ENCODE measurements around the gene SLC35E1. TPM values are rescaled to one million over a fixed set of nuclear protein-coding genes. Genes with fewer than 3 reads are reported as not detected.

SLC35E1 gene
- total RNA-seq, 2 experiments from 2014 or later = 72.3 to 76.3 TPM

DNA sequence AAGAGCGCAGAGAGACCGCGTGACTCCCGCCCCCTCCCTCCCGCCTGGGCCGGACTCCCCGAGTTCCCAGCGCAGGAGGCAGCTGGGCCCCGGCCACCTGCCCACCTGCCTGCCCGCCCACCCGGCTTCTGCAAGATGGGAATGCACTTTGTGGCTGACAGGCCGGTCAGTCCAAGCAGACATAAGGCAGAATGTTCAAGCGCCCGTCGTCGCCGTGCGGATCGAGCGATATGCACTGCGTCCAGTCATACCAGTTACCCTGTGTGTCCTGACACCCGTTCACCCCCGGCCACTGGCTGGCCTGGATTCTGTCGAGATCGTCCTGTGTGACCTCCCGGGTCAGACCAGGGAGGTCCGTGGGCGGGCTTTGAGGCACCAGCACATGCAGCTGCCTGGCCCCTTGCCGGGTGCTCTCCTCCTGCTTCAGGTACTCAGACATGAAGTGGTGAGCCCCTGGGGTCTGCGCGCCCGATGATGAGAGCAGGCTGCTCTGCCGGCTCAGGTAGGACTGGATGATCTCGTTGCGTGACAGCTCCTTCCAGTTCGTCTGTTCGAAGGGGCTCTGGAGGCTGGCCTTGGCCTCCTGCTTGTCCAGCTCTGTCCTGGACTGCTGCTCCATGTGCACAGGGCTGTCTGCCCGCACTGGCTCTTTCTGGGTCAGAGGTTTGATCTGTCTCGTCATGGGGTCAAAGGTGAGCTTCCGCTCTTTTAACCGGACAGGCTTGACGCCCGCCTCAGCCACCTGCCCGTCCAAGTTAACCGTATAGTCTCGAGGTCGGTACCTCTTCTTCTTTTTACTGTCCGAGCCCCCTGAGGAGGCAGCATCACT, 3.9 kb upstream of the SLC35E1 start:
- H3K27me3 Mint-ChIP-seq = no peaks in the 10 kb centered on the region
- Histone ChIP-seq H3K4me3 (ENCODE audit: low read length) (no peak overlapping the region), H3K36me3 (ENCODE audit: insufficient read depth, low read length) (peaks cover 58% of the 10 kb centered on the region), H3K27me3 (ENCODE audit: control insufficient read depth in 1 of 2, insufficient read depth in 2 of 2, low read length in 2 of 2) (no peaks in the 10 kb centered on the region), H3K9me3 (ENCODE audit: control insufficient read depth in 1 of 2, insufficient read depth in 1 of 2, low read length in 2 of 2) (no peaks in the 10 kb centered on the region), H3K27ac (ENCODE audit: low read depth in 1 of 2, low read length in 2 of 2) (no peak overlapping the region), H3K4me1 (ENCODE audit: insufficient read depth, low read length) (peaks cover 47% of the 10 kb centered on the region)
- H3K4me1 Mint-ChIP-seq (ENCODE audit: low read depth) = peaks cover 54% of the 10 kb centered on the region
- H3K27ac Mint-ChIP-seq = peak overlapping the region; percentile 3
- no peak overlapping the region for H3K4me3 Mint-ChIP-seq
- POLR2A ChIA-PET = no interaction called here
- intact Hi-C loops (cut with DNase I, micrococcal nuclease) = no loop called here
- no peaks in the 10 kb centered on the region for H3K9me3 Mint-ChIP-seq
- DNase-seq (no peak), ATAC-seq (ENCODE audit: poor library complexity) (no peak)
- TF ChIP-seq, protein P1, sequence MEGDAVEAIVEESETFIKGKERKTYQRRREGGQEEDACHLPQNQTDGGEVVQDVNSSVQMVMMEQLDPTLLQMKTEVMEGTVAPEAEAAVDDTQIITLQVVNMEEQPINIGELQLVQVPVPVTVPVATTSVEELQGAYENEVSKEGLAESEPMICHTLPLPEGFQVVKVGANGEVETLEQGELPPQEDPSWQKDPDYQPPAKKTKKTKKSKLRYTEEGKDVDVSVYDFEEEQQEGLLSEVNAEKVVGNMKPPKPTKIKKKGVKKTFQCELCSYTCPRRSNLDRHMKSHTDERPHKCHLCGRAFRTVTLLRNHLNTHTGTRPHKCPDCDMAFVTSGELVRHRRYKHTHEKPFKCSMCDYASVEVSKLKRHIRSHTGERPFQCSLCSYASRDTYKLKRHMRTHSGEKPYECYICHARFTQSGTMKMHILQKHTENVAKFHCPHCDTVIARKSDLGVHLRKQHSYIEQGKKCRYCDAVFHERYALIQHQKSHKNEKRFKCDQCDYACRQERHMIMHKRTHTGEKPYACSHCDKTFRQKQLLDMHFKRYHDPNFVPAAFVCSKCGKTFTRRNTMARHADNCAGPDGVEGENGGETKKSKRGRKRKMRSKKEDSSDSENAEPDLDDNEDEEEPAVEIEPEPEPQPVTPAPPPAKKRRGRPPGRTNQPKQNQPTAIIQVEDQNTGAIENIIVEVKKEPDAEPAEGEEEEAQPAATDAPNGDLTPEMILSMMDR (IDR thresholded peaks at IDR 0.05) = no peak
- CTCF ChIA-PET = no interaction called here
- H3K36me3 Mint-ChIP-seq (ENCODE audit: low read depth) = peaks cover 65% of the 10 kb centered on the region

DNA sequence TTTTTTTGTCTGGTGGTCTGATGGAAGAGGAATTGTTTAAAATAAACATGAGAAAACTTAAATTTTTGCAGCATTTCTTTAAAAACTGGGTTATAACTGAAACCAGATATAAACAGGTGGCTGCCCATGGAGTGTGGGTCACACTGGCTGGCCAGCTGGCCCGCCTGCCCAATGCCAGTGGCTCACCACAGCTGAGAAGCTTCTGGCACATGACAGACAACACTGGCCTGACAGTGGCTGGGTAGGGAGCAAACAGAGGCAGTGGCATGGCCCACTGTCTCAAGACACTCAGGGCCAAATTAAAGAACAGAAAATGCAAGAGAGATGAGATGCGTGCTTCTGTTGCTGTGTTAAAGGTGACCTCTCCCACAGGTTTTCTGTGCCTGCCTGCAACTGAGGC, 3.1 kb upstream of the SLC35E1 start:
- H3K27ac Mint-ChIP-seq = peak overlapping the region; percentile 3
- DNase-seq = no peak
- Histone ChIP-seq H3K27ac (ENCODE audit: low read depth in 1 of 2, low read length in 2 of 2) (no peak overlapping the region), H3K4me1 (ENCODE audit: insufficient read depth, low read length) (peaks cover 49% of the 10 kb centered on the region), H3K36me3 (ENCODE audit: insufficient read depth, low read length) (peaks cover 55% of the 10 kb centered on the region), H3K4me3 (ENCODE audit: low read length) (no peak overlapping the region), H3K27me3 (ENCODE audit: control insufficient read depth in 1 of 2, insufficient read depth in 2 of 2, low read length in 2 of 2) (no peaks in the 10 kb centered on the region), H3K9me3 (ENCODE audit: control insufficient read depth in 1 of 2, insufficient read depth in 1 of 2, low read length in 2 of 2) (no peaks in the 10 kb centered on the region)
- no peak for ATAC-seq (ENCODE audit: poor library complexity)
- peak overlapping the region; percentile 57 for H3K4me3 Mint-ChIP-seq
- POLR2A ChIA-PET = no interaction called here
- TF ChIP-seq, protein P1 (IDR thresholded peaks at IDR 0.05) = no peak
- CTCF ChIA-PET = no interaction called here
- H3K36me3 Mint-ChIP-seq (ENCODE audit: low read depth) = peaks cover 66% of the 10 kb centered on the region
- no peaks in the 10 kb centered on the region for H3K9me3 Mint-ChIP-seq
- H3K27me3 Mint-ChIP-seq = no peaks in the 10 kb centered on the region
- intact Hi-C loops (cut with DNase I, micrococcal nuclease) = no loop called here
- H3K4me1 Mint-ChIP-seq (ENCODE audit: low read depth) = peaks cover 61% of the 10 kb centered on the region

GRCh38 chr19:16573925-16574324, 1.7 kb upstream of the SLC35E1 start:
- peaks cover 64% of the 10 kb centered on the region for H3K36me3 Mint-ChIP-seq (ENCODE audit: low read depth)
- peak overlapping the region; percentile 29 to 97 for H3K27ac ChIP-seq (ENCODE audit: low read depth in 1 of 2, low read length in 2 of 2)
- H3K4me1 ChIP-seq (ENCODE audit: insufficient read depth, low read length) = peaks cover 59% of the 10 kb centered on the region
- H3K4me3 Mint-ChIP-seq = peak overlapping the region; percentile 91
- no peak for DNase-seq
- no peaks in the 10 kb centered on the region for H3K27me3 ChIP-seq (ENCODE audit: control insufficient read depth in 1 of 2, insufficient read depth in 2 of 2, low read length in 2 of 2)
- CTCF ChIA-PET = interaction anchor here (0.6 to 1.5 kb wide), 3 partner anchors 11 to 85 kb away, joined by 3 to 4 read pairs (median 4); no protein-coding TSS in a partner anchor
- no peaks in the 10 kb centered on the region for H3K9me3 ChIP-seq (ENCODE audit: control insufficient read depth in 1 of 2, insufficient read depth in 1 of 2, low read length in 2 of 2)
- H3K27me3 Mint-ChIP-seq = no peaks in the 10 kb centered on the region
- peak overlapping the region; percentile 100 for H3K4me3 ChIP-seq (ENCODE audit: low read length)
- peak overlapping the region; percentile 90 for H3K27ac Mint-ChIP-seq
- H3K9me3 Mint-ChIP-seq = no peaks in the 10 kb centered on the region
- H3K36me3 ChIP-seq (ENCODE audit: insufficient read depth, low read length) = peaks cover 56% of the 10 kb centered on the region
- TF ChIP-seq, protein P1 (IDR thresholded peaks at IDR 0.05) = no peak
- intact Hi-C loops (cut with DNase I, micrococcal nuclease) = no loop called here
- POLR2A ChIA-PET = interaction anchor here (1.1 to 4.0 kb wide), 5 partner anchors 11 to 54 kb away, joined by 6 to 26 read pairs (median 12); partner anchors contain the start of gene MED26
- no peak for ATAC-seq (ENCODE audit: poor library complexity)
- H3K4me1 Mint-ChIP-seq (ENCODE audit: low read depth) = peaks cover 60% of the 10 kb centered on the region

All from CD4-positive, alpha-beta T cell (primary cell).